A673 (cell line): ENCODE data around the gene ZNF550.

Source experiments
- CTCF ChIP-seq: fragments of 300-800, 200-600 bp; sonication (generic); conservative IDR thresholded peaks from 2 replicates; pipeline ENCODE4 v1.5.1; 2017; ENCODE audit warnings: low read depth, mild to moderate bottlenecking, antibody characterized with exemption, low read length, moderate library complexity, mixed read lengths
- EZH2 ChIP-seq: fragments of 200-600 bp; sonication (generic); IDR thresholded peaks from 2 replicates; pipeline ENCODE4 v1.6.1; 2017; ENCODE audit warnings: borderline replicate concordance, low read depth, mild to moderate bottlenecking, mixed read lengths, antibody characterized with exemption, low read length; ENCODE audit not compliant: poor library complexity, severe bottlenecking

DNA sequence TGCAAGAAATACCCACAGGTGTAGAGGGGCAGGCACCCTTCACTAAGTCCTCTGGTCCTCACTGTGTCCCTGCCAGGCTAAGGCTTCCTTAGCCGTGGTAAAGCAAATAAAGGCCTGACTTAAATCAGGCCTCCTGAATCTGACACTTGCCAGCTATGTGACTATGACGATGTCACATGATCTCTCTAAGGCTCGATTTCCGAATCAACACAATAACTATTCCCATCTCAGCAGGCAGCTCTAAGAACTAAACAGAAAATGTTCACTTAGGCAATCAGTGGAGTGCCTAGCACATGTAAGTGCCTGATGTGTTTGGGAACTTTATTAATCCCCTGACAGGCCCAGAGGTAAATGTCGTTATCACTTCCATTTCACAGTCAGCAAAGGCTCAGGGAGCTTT lies 2.0 kb downstream of the ZNF550 start:
- no peak for TF ChIP-seq CTCF
- TF ChIP-seq EZH2 = no peak
